Measurements from ENCODE around the gene NUP54. TPM values are rescaled to one million over a fixed set of nuclear protein-coding genes. Genes with fewer than 3 reads are reported as not detected.
A peak's percentile ranks its signal among the peaks of the same experiment; 100 is the strongest.

The NUP54 gene
- total RNA-seq, 1 donor from 2014 or later, result 55.4 TPM

DNA sequence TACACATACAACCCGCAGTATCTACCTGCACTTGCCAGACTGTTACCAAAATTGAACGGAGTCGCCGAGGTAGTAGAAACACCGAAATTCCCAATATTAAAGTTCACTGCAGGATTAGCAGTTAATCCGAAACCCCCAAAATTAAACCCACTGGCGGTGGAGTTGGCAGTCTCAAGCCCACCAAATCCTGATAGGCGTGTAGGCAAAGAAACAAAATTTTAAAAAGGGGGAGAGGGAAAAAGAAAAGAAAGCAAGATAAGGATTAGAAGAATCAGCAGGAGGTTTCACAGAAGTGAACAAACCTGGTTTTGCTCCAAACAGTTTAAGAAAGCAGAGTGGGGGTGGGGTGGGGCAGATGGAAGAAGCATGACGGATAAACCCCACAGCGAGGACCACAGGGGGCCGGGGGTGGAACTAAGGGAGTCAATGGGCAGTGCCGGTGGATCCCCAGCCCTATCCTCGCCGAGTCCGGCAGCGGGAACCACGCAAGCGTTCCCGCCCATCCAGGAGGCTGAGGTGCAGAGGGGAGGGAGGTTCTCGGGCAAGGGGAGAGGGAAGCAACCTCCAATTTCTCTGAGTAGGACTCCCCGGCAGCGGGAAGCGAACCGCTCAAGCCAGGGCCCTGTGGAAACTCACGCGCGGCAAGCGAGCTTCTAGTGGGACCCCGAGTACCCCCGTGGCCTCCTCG is 599 bp downstream of the NUP54 start:
- peak; percentile 78 for DNase-seq (ENCODE audit: extremely low spot score, unreplicated experiment)
- TF ChIP-seq, protein P1, sequence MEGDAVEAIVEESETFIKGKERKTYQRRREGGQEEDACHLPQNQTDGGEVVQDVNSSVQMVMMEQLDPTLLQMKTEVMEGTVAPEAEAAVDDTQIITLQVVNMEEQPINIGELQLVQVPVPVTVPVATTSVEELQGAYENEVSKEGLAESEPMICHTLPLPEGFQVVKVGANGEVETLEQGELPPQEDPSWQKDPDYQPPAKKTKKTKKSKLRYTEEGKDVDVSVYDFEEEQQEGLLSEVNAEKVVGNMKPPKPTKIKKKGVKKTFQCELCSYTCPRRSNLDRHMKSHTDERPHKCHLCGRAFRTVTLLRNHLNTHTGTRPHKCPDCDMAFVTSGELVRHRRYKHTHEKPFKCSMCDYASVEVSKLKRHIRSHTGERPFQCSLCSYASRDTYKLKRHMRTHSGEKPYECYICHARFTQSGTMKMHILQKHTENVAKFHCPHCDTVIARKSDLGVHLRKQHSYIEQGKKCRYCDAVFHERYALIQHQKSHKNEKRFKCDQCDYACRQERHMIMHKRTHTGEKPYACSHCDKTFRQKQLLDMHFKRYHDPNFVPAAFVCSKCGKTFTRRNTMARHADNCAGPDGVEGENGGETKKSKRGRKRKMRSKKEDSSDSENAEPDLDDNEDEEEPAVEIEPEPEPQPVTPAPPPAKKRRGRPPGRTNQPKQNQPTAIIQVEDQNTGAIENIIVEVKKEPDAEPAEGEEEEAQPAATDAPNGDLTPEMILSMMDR (conservative IDR thresholded peaks at IDR 0.05), result no peak
- peaks cover 27% of the 10 kb centered on the region for H3K4me1 Mint-ChIP-seq (ENCODE audit: unreplicated experiment)
- H3K36me3 Mint-ChIP-seq, result peaks cover 11% of the 10 kb centered on the region
- H3K9me3 Mint-ChIP-seq, result no peaks in the 10 kb centered on the region
- peak overlapping the region; percentile 93 for H3K27ac Mint-ChIP-seq
- H3K4me3 Mint-ChIP-seq, result peak overlapping the region; percentile 99
- no peaks in the 10 kb centered on the region for H3K27me3 Mint-ChIP-seq

DNA sequence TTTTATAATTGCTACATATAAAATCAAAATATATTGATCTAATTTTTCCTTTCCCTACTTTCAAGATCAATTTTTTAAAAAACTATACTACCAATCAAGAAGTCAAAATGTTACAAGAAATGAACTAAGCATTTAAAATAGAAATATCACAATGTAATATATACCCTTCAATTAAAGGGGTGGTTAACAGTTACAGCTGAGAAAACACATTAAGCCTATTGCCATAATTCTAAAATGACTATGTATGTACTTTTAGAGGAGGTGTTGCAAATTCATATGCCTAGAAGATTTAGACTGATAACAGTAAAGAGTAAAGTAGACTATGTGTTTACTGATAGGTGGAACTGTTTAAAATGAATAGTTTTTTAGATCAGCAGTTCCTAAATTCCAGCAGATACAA is 3.7 kb downstream of the NUP54 start:
- Mint-ChIP-seq H3K9me3 (no peaks in the 10 kb centered on the region), H3K36me3 (peaks cover 28% of the 10 kb centered on the region), H3K4me1 (ENCODE audit: unreplicated experiment) (peaks cover 20% of the 10 kb centered on the region), H3K27me3 (no peaks in the 10 kb centered on the region), H3K4me3 (no peak overlapping the region), H3K27ac (no peak overlapping the region)
- no peak for DNase-seq (ENCODE audit: extremely low spot score, unreplicated experiment)
- TF ChIP-seq, protein P1 (conservative IDR thresholded peaks at IDR 0.05), result no peak

DNA sequence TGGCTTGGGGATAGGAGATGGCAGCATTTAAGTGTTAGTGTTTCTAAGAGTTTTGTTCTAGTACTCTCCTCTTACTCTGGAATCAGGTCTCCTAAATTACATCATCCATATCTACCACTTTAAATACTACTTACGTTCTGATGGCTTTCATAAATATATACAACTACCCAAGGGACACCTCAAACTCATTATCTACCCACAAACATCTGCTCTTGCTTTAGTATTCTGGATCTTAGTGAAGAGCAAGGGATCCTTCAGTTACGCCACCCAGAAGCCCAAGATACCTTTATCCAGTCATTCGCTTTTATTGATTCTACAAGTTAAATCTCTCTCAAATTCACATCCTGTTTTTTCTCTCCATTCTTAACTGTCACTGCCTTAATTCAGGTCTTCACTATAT is 7.0 kb downstream of the NUP54 start:
- no peaks in the 10 kb centered on the region for H3K9me3 Mint-ChIP-seq
- no peak for DNase-seq (ENCODE audit: extremely low spot score, unreplicated experiment)
- TF ChIP-seq, protein P1 (conservative IDR thresholded peaks at IDR 0.05), result no peak
- no peaks in the 10 kb centered on the region for H3K27me3 Mint-ChIP-seq
- no peak overlapping the region for H3K4me3 Mint-ChIP-seq
- no peak overlapping the region for H3K27ac Mint-ChIP-seq
- peaks cover 6% of the 10 kb centered on the region for H3K4me1 Mint-ChIP-seq (ENCODE audit: unreplicated experiment)
- peaks cover 43% of the 10 kb centered on the region for H3K36me3 Mint-ChIP-seq

DNA sequence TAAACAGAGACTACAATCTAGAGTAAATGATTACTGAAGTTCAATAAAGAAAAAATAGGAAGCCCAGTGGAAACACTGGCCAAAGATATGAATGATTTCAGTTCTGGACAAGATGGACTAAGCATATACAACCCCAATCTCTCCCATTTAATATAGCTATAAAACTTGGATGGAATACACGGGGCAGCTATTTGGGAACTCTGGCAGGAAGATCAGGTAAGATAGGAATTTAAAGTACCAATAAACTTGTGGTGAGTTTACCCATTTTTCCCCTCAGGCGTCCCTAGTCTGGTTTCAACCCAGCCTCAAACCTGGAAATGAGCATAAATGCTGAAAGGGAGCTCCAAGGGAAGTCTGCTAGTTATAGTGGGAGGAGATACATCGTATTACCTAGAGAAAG is 20.4 kb downstream of the NUP54 start:
- TF ChIP-seq, protein P1 (conservative IDR thresholded peaks at IDR 0.05), result no peak
- Mint-ChIP-seq H3K27me3 (no peaks in the 10 kb centered on the region), H3K36me3 (peaks cover 40% of the 10 kb centered on the region), H3K9me3 (no peaks in the 10 kb centered on the region), H3K27ac (no peak overlapping the region), H3K4me3 (no peak overlapping the region), H3K4me1 (ENCODE audit: unreplicated experiment) (no peaks in the 10 kb centered on the region)
- DNase-seq (ENCODE audit: extremely low spot score, unreplicated experiment), result no peak

DNA sequence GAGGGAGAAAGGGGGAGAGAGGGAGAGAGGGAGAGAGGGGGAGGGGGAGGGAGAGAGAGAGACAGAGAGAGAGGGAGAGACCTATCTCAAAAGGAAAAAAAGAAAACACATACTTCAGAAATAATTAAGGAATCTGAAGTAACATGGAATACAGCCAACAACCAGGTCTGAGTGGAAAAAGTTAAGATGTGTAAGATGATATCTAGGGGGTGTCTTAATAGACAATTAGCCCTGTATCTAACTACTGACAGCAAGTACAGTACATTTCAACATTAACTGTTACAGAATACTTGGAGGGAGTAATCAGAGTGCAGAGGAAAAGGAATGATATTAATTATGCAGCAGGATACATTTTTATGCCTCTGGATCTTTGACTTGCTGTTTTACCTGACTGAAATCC is 22.4 kb downstream of the NUP54 start:
- H3K36me3 Mint-ChIP-seq, result peaks cover 51% of the 10 kb centered on the region
- H3K27me3 Mint-ChIP-seq, result no peaks in the 10 kb centered on the region
- DNase-seq (ENCODE audit: extremely low spot score, unreplicated experiment), result no peak
- no peaks in the 10 kb centered on the region for H3K4me1 Mint-ChIP-seq (ENCODE audit: unreplicated experiment)
- H3K4me3 Mint-ChIP-seq, result no peak overlapping the region
- TF ChIP-seq, protein P1 (conservative IDR thresholded peaks at IDR 0.05), result no peak
- no peak overlapping the region for H3K27ac Mint-ChIP-seq
- no peaks in the 10 kb centered on the region for H3K9me3 Mint-ChIP-seq
